Mesendoderm (in vitro differentiated cells): ENCODE measurements around the gene MYL3.
"Not testable (repeated sequence)": the region's sequence is repeated elsewhere in the genome, so short reads cannot be mapped to it uniquely, and the experiment has no call there.

Experiments used
- DNase-seq: peaks from one replicate; pipeline ENCODE4 v3.0.0; 2013
- H2AK5ac ChIP-seq: 2 replicates; pipeline ENCODE4 v1.6.1; 2013; ENCODE audit warnings: low read length, inconsistent platforms
- H2BK120ac ChIP-seq: 2 replicates; pipeline ENCODE4 v1.6.1; 2013; ENCODE audit warnings: low read depth, mild to moderate bottlenecking, low read length, moderate library complexity, mixed read lengths
- H2BK15ac ChIP-seq: replicated peaks from 2 replicates; pipeline ENCODE4 v1.6.1; 2013; ENCODE audit warnings: low read depth, mild to moderate bottlenecking, moderate library complexity
- H2BK5ac ChIP-seq: 2 replicates; pipeline ENCODE4 v1.6.1; 2013; ENCODE audit warnings: low read length, inconsistent platforms
- H3K18ac ChIP-seq: 2 replicates; pipeline ENCODE4 v1.6.1; 2013; ENCODE audit warnings: mild to moderate bottlenecking, low read length, mixed read lengths
- H3K23ac ChIP-seq: one replicate; pipeline ENCODE4 v1.6.1; 2013; ENCODE audit warnings: low read length
- H3K27ac ChIP-seq: 2 replicates; pipeline ENCODE4 v1.5.1; 2013; ENCODE audit warnings: low read depth, mild to moderate bottlenecking, inconsistent platforms, low read length, moderate library complexity
- H3K27me3 ChIP-seq: 2 replicates; pipeline ENCODE4 v1.6.1; 2013; ENCODE audit warnings: low read length, control low read depth, mild to moderate bottlenecking, inconsistent platforms; ENCODE audit not compliant: insufficient read depth, poor library complexity
- H3K36me3 ChIP-seq: 2 replicates; pipeline ENCODE4 v1.6.1; 2013; ENCODE audit warnings: low read length, inconsistent platforms; ENCODE audit not compliant: control insufficient read depth, insufficient read depth
- H3K4ac ChIP-seq: one replicate; pipeline ENCODE4 v1.6.1; 2013; ENCODE audit warnings: low read depth, mild to moderate bottlenecking, low read length, moderate library complexity
- H3K4me1 ChIP-seq: 2 replicates; pipeline ENCODE4 v1.6.1; 2013; ENCODE audit warnings: low read depth, low read length, inconsistent platforms; ENCODE audit not compliant: control insufficient read depth
- H3K4me2 ChIP-seq: 2 replicates; pipeline ENCODE4 v1.6.1; 2013; ENCODE audit warnings: low read length
- H3K4me3 ChIP-seq: 2 replicates; pipeline ENCODE4 v1.5.1; 2013; ENCODE audit warnings: mild to moderate bottlenecking, low read length
- H3K56ac ChIP-seq: one replicate; pipeline ENCODE4 v1.6.1; 2013; ENCODE audit warnings: low read length
- H3K79me1 ChIP-seq: 2 replicates; pipeline ENCODE4 v1.6.1; 2013; ENCODE audit warnings: low read length, inconsistent platforms
- H3K79me2 ChIP-seq: 2 replicates; pipeline ENCODE4 v1.6.1; 2013; ENCODE audit warnings: mild to moderate bottlenecking, low read length; ENCODE audit not compliant: control insufficient read depth, insufficient read depth
- H3K9ac ChIP-seq: 2 replicates; pipeline ENCODE4 v1.6.1; 2013; ENCODE audit warnings: low read length, inconsistent platforms
- H4K5ac ChIP-seq: one replicate; pipeline ENCODE4 v1.6.1; 2013; ENCODE audit warnings: low read length
- H4K8ac ChIP-seq: one replicate; pipeline ENCODE4 v1.6.1; 2013; ENCODE audit warnings: low read depth, mild to moderate bottlenecking, control low read depth, low read length, moderate library complexity
- WGBS: extraction: QIAGEN DNeasy Blood & Tissue Kit; methylation state at CpG from one replicate; pipeline ENCODE4 v1.1.7; 2013; ENCODE audit warnings: low lambda C conversion rate, missing lambda C conversion rate; ENCODE audit not compliant: insufficient coverage; ENCODE audit errors: extremely low coverage; 5-methylcytosine and 5-hydroxymethylcytosine counted together

MYL3 gene

DNA sequence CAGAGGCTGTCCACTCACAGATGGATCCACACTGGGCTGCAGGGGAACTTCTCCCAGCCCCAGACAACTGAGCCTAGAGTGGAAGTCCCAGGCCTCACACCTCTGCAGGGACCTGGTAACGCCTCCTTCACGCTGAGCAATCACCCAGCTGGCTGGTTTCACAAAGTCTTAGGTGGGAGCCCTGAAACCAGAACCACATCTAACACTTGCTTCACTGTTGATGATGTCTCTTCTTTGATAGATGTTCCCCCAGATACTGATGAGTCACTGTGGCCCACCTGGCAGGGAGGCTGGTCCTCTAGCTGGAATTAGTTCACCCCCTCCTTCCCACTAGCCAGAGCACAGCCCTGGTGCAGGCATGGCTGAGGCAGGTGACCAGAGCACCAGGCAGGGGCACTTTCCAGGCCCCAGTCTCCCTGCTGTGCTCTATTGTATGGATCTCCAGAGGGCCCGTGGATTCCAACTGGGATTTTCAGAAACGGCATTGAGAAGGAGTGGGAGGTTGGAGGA, 33.5 kb downstream of the MYL3 start:
- Histone ChIP-seq H3K23ac (no peak overlapping the region), H3K36me3 (no peaks in the 10 kb centered on the region), H3K18ac (no peak overlapping the region), H3K79me1 (no peaks in the 10 kb centered on the region), H2BK5ac (no peak overlapping the region), H4K5ac (no peak overlapping the region), H2AK5ac (no peak overlapping the region), H3K27me3 (no peaks in the 10 kb centered on the region), H4K8ac (no peak overlapping the region), H2BK15ac (no peak overlapping the region), H3K4me2 (no peak overlapping the region), H3K56ac (no peak overlapping the region), H3K4ac (no peak overlapping the region), H3K4me1 (peaks cover 13% of the 10 kb centered on the region), H3K9ac (no peak overlapping the region), H3K27ac (peak overlapping the region; percentile 32), H2BK120ac (no peak overlapping the region), H3K79me2 (no peaks in the 10 kb centered on the region), H3K4me3 (no peak overlapping the region)
- WGBS = no CpG with 5 or more reads among the region's 4 CpGs
- peak; percentile 91 for DNase-seq

DNA sequence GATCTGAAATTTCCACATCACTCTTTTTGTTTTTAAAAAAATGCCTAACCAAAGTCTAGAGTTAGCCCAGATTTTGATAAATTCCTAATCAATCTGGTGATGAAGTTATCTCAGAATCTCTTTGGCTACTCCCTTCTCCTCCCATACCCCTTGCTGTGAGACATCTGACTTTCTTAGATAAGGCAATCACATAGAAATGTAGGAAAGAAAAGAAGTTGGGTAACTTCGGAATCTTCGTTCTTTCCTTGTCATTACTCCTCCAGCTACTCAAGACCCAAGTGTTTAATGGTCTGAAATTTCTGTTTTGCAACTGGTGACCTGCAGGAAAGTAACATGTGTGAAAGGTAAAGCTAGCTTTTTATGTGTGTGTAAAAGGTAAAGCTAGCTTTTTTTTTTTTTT, 37.8 kb downstream of the MYL3 start:
- Histone ChIP-seq H3K27ac (no peak overlapping the region), H4K5ac (no peak overlapping the region), H3K4me3 (no peak overlapping the region), H3K4me1 (peaks cover 10% of the 10 kb centered on the region), H3K79me2 (no peaks in the 10 kb centered on the region), H3K79me1 (no peaks in the 10 kb centered on the region), H2BK15ac (no peak overlapping the region), H2AK5ac (no peak overlapping the region), H2BK5ac (no peak overlapping the region), H3K27me3 (no peaks in the 10 kb centered on the region), H3K9ac (no peak overlapping the region), H3K4me2 (no peak overlapping the region), H4K8ac (no peak overlapping the region), H3K18ac (no peak overlapping the region), H3K23ac (no peak overlapping the region), H3K36me3 (no peaks in the 10 kb centered on the region), H2BK120ac (no peak overlapping the region), H3K4ac (no peak overlapping the region), H3K56ac (no peak overlapping the region)
- peak; percentile 78 for DNase-seq
- no CpG with 5 or more reads among the region's 2 CpGs for WGBS

DNA sequence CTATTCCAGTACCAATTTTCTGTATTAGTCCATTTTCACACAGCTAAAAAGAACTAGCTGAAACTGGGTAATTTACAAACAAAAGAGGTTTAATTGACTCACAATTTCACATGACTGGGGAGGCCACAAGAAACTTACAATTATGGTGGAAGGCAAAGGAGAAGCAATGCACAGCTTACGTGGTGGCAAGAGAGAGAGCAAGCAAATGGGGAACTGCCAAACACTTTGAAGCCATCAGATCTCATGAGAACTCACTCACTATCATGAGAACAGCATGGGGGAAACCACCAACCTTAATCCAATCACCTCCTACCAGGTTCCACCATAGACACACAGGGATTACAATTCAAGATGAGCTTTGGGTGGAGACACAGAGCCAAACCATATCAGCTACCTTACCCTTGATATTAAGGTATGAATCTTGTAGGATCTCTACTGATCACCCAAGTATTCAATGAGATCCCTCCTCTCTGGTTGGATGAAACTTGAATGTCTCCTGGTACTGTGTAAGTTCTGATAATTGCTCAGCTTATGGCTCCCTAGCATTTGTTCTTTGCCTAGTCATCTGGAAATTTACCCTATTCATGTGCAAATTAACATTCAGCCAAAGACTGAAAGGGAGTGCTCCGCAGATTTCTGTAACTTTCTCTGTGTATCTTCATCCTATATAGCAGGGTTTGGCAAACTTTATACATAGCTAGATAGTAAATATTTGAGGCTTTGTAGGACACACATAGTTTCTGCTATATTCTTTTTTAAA, 38.9 kb downstream of the MYL3 start:
- Histone ChIP-seq H2BK15ac (no peak overlapping the region), H3K27ac (no peak overlapping the region), H3K4me2 (no peak overlapping the region), H3K4ac (no peak overlapping the region), H2AK5ac (no peak overlapping the region), H3K4me3 (no peak overlapping the region), H3K36me3 (no peaks in the 10 kb centered on the region), H2BK120ac (no peak overlapping the region), H2BK5ac (no peak overlapping the region), H3K23ac (no peak overlapping the region), H4K5ac (no peak overlapping the region), H3K79me1 (no peaks in the 10 kb centered on the region), H3K27me3 (no peaks in the 10 kb centered on the region), H3K79me2 (no peaks in the 10 kb centered on the region), H3K56ac (no peak overlapping the region), H4K8ac (no peak overlapping the region), H3K9ac (no peak overlapping the region), H3K18ac (no peak overlapping the region), H3K4me1 (peaks cover 2% of the 10 kb centered on the region)
- DNase-seq = peak; percentile 58
- WGBS = no CpG with 5 or more reads among the region's 2 CpGs

DNA sequence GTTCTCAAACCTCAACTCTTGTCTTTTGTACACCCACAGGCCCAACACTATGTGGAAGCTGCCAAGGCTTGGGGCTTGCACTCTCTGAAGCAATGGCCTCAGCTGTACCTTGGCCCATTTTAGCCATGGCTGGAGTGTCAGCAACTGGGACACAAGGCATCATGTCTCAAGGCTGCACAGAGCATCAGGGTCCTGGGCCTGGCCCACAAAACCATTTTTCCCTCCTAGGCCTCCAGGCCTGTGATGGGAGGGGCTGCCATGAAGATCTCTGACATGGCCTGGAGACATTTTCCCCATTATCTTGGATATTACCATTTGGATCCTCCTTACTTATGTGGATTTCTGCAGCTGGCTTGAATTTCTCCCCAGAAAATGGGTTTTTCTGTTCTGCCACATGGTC, 39.9 kb downstream of the MYL3 start:
- not testable (repeated sequence) for H3K4me3 ChIP-seq, H3K23ac ChIP-seq, H3K27me3 ChIP-seq, H4K8ac ChIP-seq, H3K9ac ChIP-seq, H3K79me1 ChIP-seq, H3K4ac ChIP-seq, H3K4me2 ChIP-seq, H2BK120ac ChIP-seq, H2AK5ac ChIP-seq, H3K79me2 ChIP-seq, H2BK15ac ChIP-seq, DNase-seq, H3K56ac ChIP-seq, H2BK5ac ChIP-seq, H3K36me3 ChIP-seq, H3K18ac ChIP-seq, H3K27ac ChIP-seq, H4K5ac ChIP-seq, H3K4me1 ChIP-seq

DNA sequence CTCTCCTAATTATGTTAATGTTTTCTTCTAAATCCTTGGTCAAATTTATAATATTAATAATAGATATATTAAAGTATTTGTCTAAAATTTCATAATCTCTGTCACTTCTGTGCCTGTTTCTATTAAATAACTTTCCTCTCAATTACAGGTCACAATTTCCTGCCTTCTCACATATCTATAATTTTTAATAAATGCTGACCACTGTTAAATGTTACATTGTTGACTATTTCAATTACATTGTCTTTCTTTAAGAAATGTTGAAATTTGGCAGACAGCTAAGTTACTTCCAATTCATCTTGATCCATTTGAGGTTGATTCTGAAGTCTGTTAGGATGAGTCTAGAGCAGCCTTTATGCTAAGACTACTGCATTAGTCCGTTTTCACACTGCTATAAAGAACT, 41.7 kb downstream of the MYL3 start:
- Histone ChIP-seq H3K27ac (no peak overlapping the region), H2BK5ac (no peak overlapping the region), H3K18ac (no peak overlapping the region), H3K23ac (no peak overlapping the region), H2BK120ac (no peak overlapping the region), H3K9ac (no peak overlapping the region), H2BK15ac (no peak overlapping the region), H3K79me2 (no peaks in the 10 kb centered on the region), H4K5ac (no peak overlapping the region), H3K4ac (no peak overlapping the region), H3K79me1 (no peaks in the 10 kb centered on the region), H3K56ac (no peak overlapping the region), H4K8ac (no peak overlapping the region), H3K36me3 (no peaks in the 10 kb centered on the region), H3K4me3 (no peak overlapping the region), H2AK5ac (no peak overlapping the region), H3K27me3 (no peaks in the 10 kb centered on the region), H3K4me2 (no peak overlapping the region), H3K4me1 (no peaks in the 10 kb centered on the region)
- no peak for DNase-seq
- WGBS = no CpG with 5 or more reads among the region's 1 CpG

DNA sequence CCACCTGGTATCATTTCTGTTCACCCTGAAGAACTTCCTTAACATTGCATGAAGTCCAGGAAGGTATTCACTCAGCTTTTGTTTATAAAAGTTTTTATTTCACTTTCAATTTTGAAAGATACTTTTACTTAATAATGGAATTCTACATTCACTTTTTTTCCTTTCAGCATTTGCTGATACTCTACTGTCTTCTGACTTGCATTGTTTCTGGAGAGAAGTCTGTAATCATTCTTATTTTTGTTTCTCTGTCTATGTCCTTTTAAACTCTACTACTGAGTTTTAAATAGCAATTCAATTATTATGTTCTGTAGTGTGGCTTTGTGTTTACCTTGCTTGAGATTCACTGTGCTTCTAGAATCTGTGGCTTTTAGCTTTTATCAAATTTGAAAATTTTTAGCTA, 42.4 kb downstream of the MYL3 start:
- H3K4ac ChIP-seq = no peak overlapping the region
- no peak overlapping the region for H3K18ac ChIP-seq
- H3K27me3 ChIP-seq = no peaks in the 10 kb centered on the region
- H3K4me2 ChIP-seq = no peak overlapping the region
- no peaks in the 10 kb centered on the region for H3K79me1 ChIP-seq
- H2BK5ac ChIP-seq = no peak overlapping the region
- H3K79me2 ChIP-seq = no peaks in the 10 kb centered on the region
- DNase-seq = no peak
- H4K8ac ChIP-seq = no peak overlapping the region
- H2BK15ac ChIP-seq = no peak overlapping the region
- no peak overlapping the region for H2BK120ac ChIP-seq
- no peak overlapping the region for H3K9ac ChIP-seq
- H3K27ac ChIP-seq = no peak overlapping the region
- no peak overlapping the region for H3K23ac ChIP-seq
- no peak overlapping the region for H4K5ac ChIP-seq
- no peaks in the 10 kb centered on the region for H3K36me3 ChIP-seq
- no peak overlapping the region for H3K4me3 ChIP-seq
- H3K4me1 ChIP-seq = no peaks in the 10 kb centered on the region
- H3K56ac ChIP-seq = no peak overlapping the region
- H2AK5ac ChIP-seq = no peak overlapping the region
